MG63 (cell line): ENCODE results near the gene TOMM5. TPM values are rescaled to one million over a fixed set of nuclear protein-coding genes. Genes with fewer than 3 reads are reported as not detected.

ENCODE experiments used
- DNase-seq: peaks from one replicate; pipeline ENCODE4 v3.0.0-alpha.2; 2020
- H3K27me3 ChIP-seq: fragments of 250-450 bp; sonication (Bioruptor Pico); 2 replicates; pipeline ENCODE4 v1.5.1; 2020; ENCODE audit warnings: mild to moderate bottlenecking, moderate library complexity
- H3K36me3 ChIP-seq: fragments of 250-450 bp; sonication (Bioruptor Pico); 2 replicates; pipeline ENCODE4 v1.5.1; 2020; ENCODE audit warnings: mild to moderate bottlenecking, moderate library complexity
- H3K4me3 ChIP-seq: fragments of 250-450 bp; sonication (Bioruptor Pico); 2 replicates; pipeline ENCODE4 v1.5.1; 2020; ENCODE audit warnings: mild to moderate bottlenecking, moderate library complexity
- H3K9me3 ChIP-seq: fragments of 250-450 bp; sonication (Bioruptor Pico); 2 replicates; pipeline ENCODE4 v1.5.1; 2020; ENCODE audit warnings: mild to moderate bottlenecking, moderate library complexity
- total RNA-seq: library from RNA; depleted of rRNA; stranded (reverse); fragments of >200 nt; shearing (Covaris generic); gene quantifications from 2 replicates; pipeline ENCODE4 v1.2.3, GENCODE V29; 2014; ENCODE audit warnings: low replicate concordance; rRNA removed

TOMM5 gene
- 101 and 179 TPM in 2 replicates for total RNA-seq

DNA sequence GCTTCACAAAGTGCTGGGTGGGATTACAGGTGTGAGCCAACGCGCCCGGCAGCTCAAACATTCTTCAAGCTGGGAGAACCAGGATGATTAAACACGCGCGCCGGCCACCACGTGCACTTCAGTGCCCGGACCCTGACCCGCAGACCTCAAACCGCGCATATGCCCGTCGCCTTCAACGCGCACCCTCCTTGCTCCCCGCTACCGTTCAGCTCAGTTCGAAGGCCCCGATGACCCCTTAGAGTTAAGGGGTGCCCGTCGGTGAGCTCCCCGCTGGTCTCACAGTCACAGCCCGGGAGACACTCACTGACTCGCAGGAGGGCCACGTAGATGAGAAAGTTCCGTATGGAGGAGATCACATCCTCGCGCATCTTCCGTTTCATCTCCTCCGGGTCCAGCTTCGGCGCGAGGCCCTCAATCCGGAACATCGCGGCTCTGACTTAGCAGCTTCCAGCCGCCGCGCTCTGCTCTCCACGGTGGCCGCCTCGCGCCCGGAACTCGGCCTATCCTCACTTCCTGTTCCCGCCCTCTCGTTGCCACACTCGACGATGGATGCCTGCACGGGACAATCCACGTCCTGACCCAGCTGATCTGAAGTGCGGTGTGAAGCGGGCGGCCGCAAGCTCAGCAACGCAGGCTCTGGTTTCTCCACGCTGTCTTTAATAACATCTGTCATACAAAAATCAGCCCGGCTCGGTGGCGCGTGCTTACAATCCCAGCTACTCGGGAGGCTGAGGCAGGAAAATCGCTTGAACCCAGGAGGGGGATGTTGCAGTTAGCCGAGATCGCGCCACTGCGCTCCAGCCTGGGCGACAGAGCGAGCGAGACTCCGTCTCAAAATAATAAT is at the start of gene TOMM5:
TSS of gene TOMM5 (minus strand) at position 490 of the 844 bp plus-strand sequence. CDS start at position 425, 65 bp downstream.
- Histone ChIP-seq H3K9me3 (no peaks in the 10 kb centered on the region), H3K36me3 (peaks cover 12% of the 10 kb centered on the region), H3K4me3 (peak within 1 kb of the TSS; percentile 89), H3K27me3 (no peaks in the 10 kb centered on the region)
- DNase-seq = peak; percentile 91

DNA sequence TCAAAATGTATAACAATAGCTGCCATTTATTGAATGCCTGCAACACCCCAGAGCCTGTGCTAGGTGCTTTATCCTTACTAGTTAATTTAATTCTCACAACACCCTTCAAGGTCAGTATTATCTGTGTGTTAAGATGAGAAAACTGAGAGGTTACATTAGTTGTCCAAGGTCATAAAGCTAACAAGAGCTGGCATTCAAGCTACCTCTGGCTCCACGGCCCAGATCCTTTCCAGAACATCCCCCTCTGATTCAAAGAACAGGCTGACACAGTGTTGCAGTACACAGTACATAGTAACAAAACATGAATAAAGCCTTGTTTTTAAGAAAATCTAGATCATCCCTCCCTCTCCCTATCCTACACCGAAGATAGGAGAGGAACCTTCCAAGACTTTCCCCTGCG is 48.9 kb upstream of the TOMM5 start:
- H3K4me3 ChIP-seq = no peak overlapping the region
- no peaks in the 10 kb centered on the region; the same call in none of the 2 replicates for H3K27me3 ChIP-seq
- no peaks in the 10 kb centered on the region for H3K9me3 ChIP-seq
- no peak for DNase-seq
- no peaks in the 10 kb centered on the region for H3K36me3 ChIP-seq

DNA sequence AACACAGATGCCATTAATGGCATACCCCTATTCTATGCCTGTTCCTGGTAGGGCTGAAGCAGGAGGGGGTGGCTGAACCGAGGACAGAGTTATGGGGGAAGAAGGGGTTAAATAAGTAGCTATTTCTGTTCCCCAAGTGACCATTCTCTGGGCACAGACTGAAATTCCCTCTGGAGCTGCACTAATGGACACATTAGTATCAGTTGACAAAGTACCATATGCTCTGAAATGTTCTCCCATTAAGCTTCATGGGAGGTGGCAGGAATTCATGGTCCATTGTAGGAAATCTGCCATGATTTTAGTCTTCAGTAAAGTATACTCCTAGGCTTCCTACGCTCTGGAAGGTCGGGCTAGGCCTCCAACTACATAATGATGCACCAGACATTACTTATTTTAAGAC is 47.8 kb upstream of the TOMM5 start:
- no peak for DNase-seq
- Histone ChIP-seq H3K27me3 (no peaks in the 10 kb centered on the region; the same call in 1 of the 2 replicates), H3K4me3 (no peak overlapping the region), H3K9me3 (no peaks in the 10 kb centered on the region), H3K36me3 (no peaks in the 10 kb centered on the region)

DNA sequence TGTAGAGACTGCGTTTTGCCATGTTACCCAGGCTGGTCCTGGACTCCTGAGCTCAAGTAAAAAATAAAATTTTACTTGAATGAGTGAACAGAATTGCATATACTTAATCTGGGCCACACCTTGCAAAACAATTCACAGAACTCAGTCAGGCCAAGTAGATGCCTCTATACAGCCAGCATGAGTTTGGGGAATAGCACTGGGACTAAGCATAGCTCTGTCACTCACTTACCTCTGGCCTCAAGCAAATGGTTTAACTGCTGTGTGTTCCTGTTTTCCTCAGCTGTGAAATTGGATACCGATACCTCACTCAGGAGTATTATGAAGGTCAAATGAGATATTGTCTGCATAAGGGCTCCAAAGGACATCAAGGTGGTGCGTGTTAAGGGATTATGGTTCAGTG is 47.4 kb upstream of the TOMM5 start:
- Histone ChIP-seq H3K36me3 (no peaks in the 10 kb centered on the region), H3K4me3 (no peak overlapping the region), H3K9me3 (no peaks in the 10 kb centered on the region), H3K27me3 (no peaks in the 10 kb centered on the region; the same call in 1 of the 2 replicates)
- DNase-seq = no peak

DNA sequence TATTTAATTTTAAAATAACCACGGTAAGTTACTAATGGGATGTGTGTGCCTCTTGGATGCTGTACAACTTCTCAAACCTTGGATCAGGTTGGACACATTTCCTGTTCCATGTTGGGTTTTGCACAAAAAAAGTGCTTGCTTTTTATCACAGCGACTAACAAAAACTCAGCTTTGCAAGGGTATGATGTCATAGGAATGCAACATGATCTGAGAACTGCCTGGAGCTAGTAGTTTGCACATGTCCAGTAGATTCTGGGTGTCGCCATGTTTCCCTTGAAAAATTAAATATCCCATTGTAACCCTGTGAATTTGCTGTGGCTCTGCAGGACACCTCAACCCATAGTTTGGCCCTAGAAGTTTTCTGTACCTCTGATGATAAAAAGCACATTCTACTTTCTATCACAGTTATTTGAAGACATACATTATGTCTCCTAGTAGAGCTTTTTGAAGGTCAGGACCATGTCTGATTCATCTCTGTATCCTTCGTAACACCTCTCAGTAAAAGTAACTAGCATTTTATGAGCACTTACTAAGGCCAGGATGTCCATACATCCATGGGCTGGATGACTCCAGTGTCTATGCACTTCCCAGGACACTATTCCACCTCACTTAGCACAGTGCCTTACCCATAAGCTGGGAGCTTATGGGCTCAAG is 46.8 kb upstream of the TOMM5 start:
- Histone ChIP-seq H3K36me3 (no peaks in the 10 kb centered on the region), H3K9me3 (no peaks in the 10 kb centered on the region), H3K4me3 (no peak overlapping the region), H3K27me3 (no peaks in the 10 kb centered on the region)
- no peak for DNase-seq

DNA sequence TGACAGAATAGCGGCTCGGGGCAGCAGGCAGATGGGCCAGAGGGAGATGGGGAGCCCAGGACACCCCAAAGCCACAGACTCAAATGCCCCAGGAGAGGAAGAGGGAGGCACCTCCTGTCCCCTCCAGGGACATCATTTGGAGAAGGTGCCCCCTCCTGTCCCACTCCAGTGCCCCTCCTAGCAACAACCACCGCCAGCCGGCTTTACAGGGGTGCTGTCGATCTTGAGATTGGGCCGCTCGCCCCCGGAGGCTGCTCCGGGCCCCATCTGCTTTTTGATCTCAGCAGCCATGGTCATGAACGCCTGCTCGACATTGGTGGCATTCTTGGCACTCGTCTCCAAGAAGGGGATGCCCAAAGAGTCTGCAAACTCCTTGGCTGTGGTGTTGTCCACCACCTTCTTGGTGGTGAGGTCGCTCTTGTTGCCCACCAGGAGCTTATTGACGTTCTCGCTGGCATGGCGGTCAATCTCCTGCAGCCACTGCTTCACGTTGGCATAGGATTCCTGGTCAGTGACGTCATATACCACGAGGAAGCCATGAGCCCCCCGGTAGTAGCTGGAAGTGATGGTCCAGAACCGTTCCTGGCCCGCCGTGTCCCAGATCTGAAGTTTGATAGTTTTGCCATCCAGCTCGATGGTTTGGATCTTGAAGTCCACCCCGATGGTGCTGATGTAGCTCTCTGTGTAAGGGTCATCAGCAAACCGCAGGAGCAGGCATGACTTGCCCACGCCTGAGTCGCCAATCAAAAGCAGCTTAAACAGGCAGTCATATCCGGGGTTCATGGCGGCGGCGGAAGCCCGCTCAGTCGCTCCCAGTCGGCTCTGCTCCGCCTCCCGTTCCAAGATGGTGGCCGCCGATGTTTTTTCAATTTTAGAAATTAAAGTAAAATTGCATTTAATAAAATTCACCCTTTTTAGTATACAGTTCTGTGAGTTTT is 44.4 kb upstream of the TOMM5 start:
- no peak overlapping the region for H3K4me3 ChIP-seq
- DNase-seq = no peak
- H3K9me3 ChIP-seq = no peaks in the 10 kb centered on the region
- no peaks in the 10 kb centered on the region for H3K36me3 ChIP-seq
- H3K27me3 ChIP-seq = no peaks in the 10 kb centered on the region

DNA sequence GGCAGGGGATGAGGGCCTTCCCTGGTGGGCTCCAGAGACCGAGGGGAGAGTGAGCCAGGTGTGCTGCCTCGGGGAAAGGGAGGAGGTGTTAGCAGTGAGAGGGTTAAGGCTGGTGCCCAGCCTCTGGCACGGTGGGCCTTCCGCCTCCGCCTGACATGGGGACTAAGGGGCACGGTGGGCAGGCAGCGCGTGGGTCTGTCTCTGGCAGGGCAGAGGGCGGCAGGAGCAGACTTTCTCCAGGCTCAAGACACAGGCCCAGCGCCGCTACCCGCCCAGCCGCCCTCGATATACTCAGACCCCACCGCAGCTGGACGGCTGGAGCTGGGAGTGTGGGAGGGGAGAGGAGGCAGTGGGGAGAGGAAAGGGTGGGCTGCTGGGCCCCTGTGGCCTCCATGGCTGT is 43.4 kb upstream of the TOMM5 start:
- Histone ChIP-seq H3K4me3 (no peak overlapping the region), H3K9me3 (no peaks in the 10 kb centered on the region), H3K27me3 (no peaks in the 10 kb centered on the region), H3K36me3 (no peaks in the 10 kb centered on the region)
- DNase-seq = no peak

DNA sequence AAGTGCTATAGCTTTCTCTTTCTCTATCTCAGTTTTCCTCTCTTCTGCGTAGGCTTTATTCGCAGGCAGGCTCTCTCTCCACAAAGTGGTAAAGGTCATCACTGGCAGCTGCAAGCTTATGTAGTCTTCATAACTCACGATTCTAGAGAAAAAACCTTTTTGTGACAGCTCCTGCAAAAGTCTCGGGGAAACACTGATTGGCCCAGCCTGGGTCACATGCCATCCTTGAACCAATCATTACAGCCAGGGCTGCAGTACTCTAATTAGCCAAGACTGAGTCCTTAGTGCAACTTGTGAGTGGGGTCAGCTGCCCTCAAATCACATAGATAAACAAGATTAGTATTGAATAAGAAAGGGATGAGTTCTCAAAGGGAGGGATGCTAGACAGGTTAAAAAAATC is 40.1 kb upstream of the TOMM5 start:
- no peak overlapping the region for H3K4me3 ChIP-seq
- no peak for DNase-seq
- no peaks in the 10 kb centered on the region for H3K36me3 ChIP-seq
- H3K9me3 ChIP-seq = no peaks in the 10 kb centered on the region
- no peaks in the 10 kb centered on the region for H3K27me3 ChIP-seq

DNA sequence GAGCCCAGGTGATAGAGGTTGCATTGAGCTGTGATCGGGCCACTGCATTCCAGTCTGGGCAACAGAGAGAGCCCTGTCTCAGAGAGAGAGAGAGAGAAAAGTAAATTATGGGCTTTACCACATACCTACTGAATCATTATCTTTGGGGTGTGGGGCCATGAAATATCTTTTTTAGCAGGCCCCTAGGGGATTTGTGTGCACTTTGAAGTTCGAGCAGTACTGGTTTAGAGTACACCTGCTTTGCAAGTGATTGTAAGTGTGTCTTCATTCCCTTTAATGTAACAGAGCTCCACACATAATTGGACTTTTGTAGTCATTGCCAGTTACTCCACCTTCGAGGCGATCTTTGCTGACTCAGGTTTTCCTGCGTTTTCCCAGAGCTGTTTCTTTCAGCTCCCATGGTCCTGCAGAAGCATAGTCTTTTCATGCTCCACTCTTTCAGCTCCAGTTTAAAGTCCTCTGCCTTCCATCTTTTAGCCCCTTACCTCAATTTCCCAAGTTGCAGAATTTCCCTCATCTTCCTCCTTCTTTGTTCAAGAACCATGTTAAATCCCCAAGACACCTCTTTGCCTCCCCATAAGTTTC is 34.4 kb upstream of the TOMM5 start:
- H3K27me3 ChIP-seq = no peaks in the 10 kb centered on the region
- no peak for DNase-seq
- H3K4me3 ChIP-seq = no peak overlapping the region
- no peaks in the 10 kb centered on the region for H3K9me3 ChIP-seq
- no peaks in the 10 kb centered on the region for H3K36me3 ChIP-seq

DNA sequence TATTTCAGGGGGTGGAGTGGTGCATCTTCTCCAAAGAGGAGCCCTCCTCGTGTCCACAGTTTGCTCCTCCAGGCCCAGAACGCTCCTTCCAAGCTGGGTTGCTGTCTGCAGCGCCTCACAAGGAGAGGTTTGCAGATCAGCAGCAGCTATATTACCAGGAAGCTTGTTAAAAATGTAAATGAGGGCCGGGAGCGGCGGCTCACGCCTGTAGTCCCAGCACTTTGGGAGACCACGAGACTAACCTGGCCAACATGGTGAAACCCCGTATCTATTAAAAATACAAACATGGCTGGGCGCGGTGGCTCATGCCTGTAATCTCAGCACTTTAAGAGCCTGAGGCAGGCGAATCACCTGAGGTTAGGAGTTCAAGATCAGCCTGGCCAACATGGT is 33.4 kb upstream of the TOMM5 start:
- DNase-seq = no peak
- Histone ChIP-seq H3K36me3 (no peaks in the 10 kb centered on the region), H3K9me3 (no peaks in the 10 kb centered on the region), H3K27me3 (no peaks in the 10 kb centered on the region), H3K4me3 (no peak overlapping the region)

DNA sequence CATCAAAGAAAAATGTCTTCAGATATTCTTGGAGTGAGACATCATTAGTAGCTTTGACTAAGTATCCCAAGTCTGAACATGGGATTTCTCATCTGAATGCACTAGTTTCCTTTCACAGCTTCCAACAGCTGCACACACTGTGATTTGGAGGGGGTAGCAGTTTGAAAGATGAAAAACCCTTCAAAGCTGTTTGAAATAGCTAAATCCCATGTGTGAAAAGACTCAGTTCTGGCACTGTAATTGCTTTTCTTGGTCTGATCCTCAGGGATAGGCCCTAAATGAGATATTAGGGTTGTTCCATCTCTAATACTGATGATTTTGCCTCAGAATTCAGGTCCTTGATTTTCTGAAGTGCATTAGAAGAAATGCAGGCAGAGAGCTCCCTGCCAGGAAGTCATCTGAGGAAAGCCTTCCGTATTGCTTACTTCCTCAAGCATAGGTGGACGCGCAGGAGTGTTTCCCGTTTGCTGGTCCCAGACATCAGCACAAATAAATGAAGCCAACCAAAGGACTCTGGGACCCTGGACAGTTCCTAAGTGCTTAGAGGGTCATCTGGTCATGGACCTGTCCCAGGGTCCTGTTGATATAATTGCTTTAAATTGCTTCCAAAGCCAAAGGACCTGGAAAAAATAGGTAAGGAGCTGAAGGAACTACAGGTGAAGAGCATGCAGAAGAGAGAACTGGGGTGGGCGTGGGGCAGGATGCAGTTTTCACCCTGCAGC is 32.8 kb upstream of the TOMM5 start:
- no peak overlapping the region for H3K4me3 ChIP-seq
- no peaks in the 10 kb centered on the region for H3K27me3 ChIP-seq
- no peaks in the 10 kb centered on the region for H3K36me3 ChIP-seq
- no peaks in the 10 kb centered on the region for H3K9me3 ChIP-seq
- no peak for DNase-seq

DNA sequence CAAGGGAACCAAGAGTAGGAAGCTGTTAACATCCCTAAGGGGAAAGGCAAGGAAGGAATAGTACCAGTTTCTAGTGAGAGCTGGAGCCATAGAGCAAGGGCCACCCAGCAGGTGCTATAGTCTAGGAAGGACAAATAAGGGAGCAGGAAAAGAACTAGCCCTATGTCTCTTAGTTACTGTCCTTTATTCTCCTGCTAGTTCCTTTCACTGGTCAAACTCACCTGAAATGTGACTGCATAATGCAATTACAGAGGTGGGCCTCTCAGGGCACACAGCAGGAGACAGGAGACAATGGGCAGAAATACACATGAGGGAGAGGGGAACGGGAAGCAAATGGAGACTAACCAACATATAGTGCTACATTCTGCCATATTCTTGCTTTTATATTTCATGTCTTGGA is 31.7 kb upstream of the TOMM5 start:
- Histone ChIP-seq H3K36me3 (no peaks in the 10 kb centered on the region), H3K27me3 (no peaks in the 10 kb centered on the region), H3K4me3 (no peak overlapping the region), H3K9me3 (no peaks in the 10 kb centered on the region)
- no peak for DNase-seq

DNA sequence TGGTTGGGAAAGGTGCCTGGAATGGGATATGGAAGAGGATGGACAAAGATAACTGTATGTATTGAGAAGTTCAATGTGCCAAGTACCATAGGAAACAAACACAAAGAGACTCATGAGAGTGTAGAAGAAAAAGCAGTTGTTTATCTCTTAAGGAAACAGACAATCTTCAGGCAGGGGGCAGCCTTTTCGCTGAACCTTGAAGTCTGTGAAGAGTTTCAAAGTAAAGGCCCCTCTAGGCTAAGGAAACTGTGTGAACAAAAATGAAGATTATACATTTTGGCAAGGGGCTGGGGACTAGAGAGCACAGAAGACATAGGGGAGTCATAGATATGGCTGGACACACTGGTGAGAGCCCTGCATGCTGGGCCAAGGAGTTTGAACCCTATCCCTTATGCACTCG is 30.9 kb upstream of the TOMM5 start:
- Histone ChIP-seq H3K27me3 (no peaks in the 10 kb centered on the region), H3K4me3 (no peak overlapping the region), H3K36me3 (no peaks in the 10 kb centered on the region), H3K9me3 (no peaks in the 10 kb centered on the region)
- DNase-seq = no peak

DNA sequence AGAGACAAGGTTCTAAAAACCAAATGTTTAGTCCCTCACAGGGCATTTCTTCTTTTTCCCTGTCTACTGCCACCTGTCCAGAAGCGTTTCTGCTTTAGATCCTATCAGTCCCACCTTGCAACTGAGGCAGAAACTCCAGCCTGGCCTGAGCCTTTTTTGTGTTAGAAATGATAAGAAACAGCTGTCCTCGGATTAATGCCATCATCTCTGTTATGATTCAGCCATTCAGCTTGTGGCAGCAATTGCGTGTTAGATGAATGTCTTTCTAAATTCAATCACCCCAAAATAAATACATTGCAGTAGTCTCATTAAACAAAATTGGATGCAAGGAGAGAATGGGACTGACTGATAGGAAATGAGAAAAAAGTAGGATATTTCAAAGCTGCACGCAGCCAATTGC is 30.1 kb upstream of the TOMM5 start:
- H3K9me3 ChIP-seq = no peaks in the 10 kb centered on the region
- H3K27me3 ChIP-seq = no peaks in the 10 kb centered on the region
- DNase-seq = no peak
- no peak overlapping the region for H3K4me3 ChIP-seq
- no peaks in the 10 kb centered on the region for H3K36me3 ChIP-seq

DNA sequence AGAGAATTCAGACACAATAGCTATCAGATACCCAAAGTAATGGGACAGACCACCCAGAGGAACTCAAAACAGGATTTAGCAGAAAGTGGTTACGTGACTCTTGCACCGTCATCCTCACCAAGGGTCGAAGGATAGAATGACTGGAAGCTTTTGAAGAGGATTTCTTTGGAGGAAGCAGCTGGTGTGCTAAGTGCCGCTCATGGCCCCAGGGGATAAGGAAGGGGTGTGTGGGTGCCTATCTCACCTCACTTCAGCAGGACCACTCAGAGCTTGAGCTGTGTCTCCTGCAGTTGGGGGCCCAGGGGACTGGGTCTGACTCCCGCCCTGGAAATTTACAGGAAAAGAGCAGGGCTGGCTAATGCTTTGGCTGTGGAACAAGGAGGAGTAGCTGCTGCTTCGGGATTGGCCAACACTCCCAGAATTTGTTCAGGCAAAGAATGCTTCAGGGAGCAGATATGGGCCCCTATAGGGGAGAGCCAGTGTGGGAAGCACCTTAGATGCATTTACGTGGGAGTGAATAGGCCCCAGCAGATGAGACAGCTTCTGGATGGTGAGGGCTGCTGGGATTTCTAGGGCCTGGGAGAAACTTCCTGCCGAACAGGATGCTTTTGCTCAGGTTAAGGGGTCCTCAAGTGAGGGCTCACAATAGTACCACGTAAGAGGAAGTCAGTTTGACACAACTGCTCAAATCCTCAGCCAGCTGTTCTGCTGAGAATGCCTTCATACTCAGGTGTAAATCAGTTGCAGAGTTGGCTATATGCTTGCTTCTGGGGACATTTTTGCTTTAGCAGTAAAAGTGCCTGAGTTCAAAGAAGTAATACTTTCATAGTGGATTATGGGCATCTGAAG is 29.1 kb upstream of the TOMM5 start:
- H3K27me3 ChIP-seq = no peaks in the 10 kb centered on the region
- no peak for DNase-seq
- H3K36me3 ChIP-seq = no peaks in the 10 kb centered on the region
- no peak overlapping the region for H3K4me3 ChIP-seq
- no peaks in the 10 kb centered on the region for H3K9me3 ChIP-seq
